Body of pancreas (tissue), 4 donors: ENCODE data around the gene KRTAP5-10.

Source experiments
- CTCF ChIP-seq, 7 experiments: fragments of 450-650 bp in 4 of 7; fragments of 200-600 bp in 3 of 7; sonication (generic) in 3 of 7; IDR thresholded peaks; one replicate each; pipeline ENCODE4 v1.5.1; 2016 to 2019; ENCODE audit warnings: antibody characterized with exemption in 7 of 7
- POLR2A ChIP-seq, 3 donors: fragments of 450-650 bp; IDR thresholded peaks; one replicate each; pipeline ENCODE4 v1.6.1; 2016; ENCODE audit warnings: antibody characterized with exemption in 3 of 3, mild to moderate bottlenecking in 2 of 3

- TF ChIP-seq CTCF (IDR thresholded peaks at IDR 0.05), result no peak
- TF ChIP-seq POLR2A (IDR thresholded peaks at IDR 0.05), result no peak
Observed at GRCh38 chr11:71538666-71538990, 26.7 kb upstream of the KRTAP5-10 start.
